H1 (cell line): Measurements from ENCODE around the gene LRRC49.

ENCODE experiments used
- ATF3 ChIP-seq: IDR thresholded peaks from 2 replicates; pipeline ENCODE4 v1.6.1; 2011; ENCODE audit warnings: low read depth, mild to moderate bottlenecking, low read length; ENCODE audit not compliant: insufficient read depth
- CTCF ChIP-seq, 3 experiments: IDR thresholded peaks; 1 replicate in 2 of 3; 2 replicates in 1 of 3; pipeline versions ENCODE4 v1.5.1 to v1.6.1; 2011; ENCODE audit warnings: low read length in 3 of 3, mild to moderate bottlenecking in 3 of 3, inconsistent platforms in 2 of 3, low read depth in 1 of 3, moderate library complexity in 1 of 3; ENCODE audit not compliant: insufficient read depth in 1 of 3; ENCODE audit errors: control extremely low read depth in 1 of 3
- EP300 ChIP-seq, 2 experiments: IDR thresholded peaks; 1 replicate in 1 of 2; 2 replicates in 1 of 2; pipeline ENCODE4 v1.6.1; 2011 to 2012; ENCODE audit warnings: low read depth in 2 of 2, low read length in 2 of 2, mild to moderate bottlenecking in 2 of 2, borderline replicate concordance in 1 of 2, inconsistent platforms in 1 of 2, moderate library complexity in 1 of 2
- EZH2 ChIP-seq: fragments of 200-600 bp; sonication (generic); IDR thresholded peaks from 2 replicates; pipeline ENCODE4 v1.7.1; 2012; ENCODE audit warnings: low read depth, mild to moderate bottlenecking, moderate library complexity, low read length, inconsistent platforms; ENCODE audit not compliant: severe bottlenecking
- POLR2A ChIP-seq, 2 experiments: IDR thresholded peaks; 1 replicate in 1 of 2; 2 replicates in 1 of 2; pipeline ENCODE4 v1.6.1; 2011; ENCODE audit warnings: low read depth in 2 of 2, low read length in 2 of 2, mild to moderate bottlenecking in 2 of 2; ENCODE audit errors: control extremely low read depth in 1 of 2
- POLR2AphosphoS5 ChIP-seq: IDR thresholded peaks from 2 replicates; pipeline ENCODE4 v1.6.1; 2011; ENCODE audit warnings: low read depth, low read length
- RXRA ChIP-seq: IDR thresholded peaks from 2 replicates; pipeline ENCODE4 v1.6.1; 2011; ENCODE audit warnings: low read depth, mild to moderate bottlenecking, low read length, moderate library complexity; ENCODE audit not compliant: insufficient read depth
- SIN3A ChIP-seq, 2 experiments: IDR thresholded peaks in 1 of 2; conservative IDR thresholded peaks in 1 of 2; 2 replicates each; pipeline ENCODE4 v1.6.1; 2011 to 2012; ENCODE audit warnings: low read length in 2 of 2, improper control_type of control experiment in 1 of 2, low read depth in 1 of 2, mild to moderate bottlenecking in 1 of 2
- ZNF274 ChIP-seq: IDR thresholded peaks from 2 replicates; pipeline ENCODE4 v1.7.0; 2012; ENCODE audit warnings: low read length, borderline replicate concordance; ENCODE audit errors: extremely low read depth

- TF ChIP-seq CTCF (IDR thresholded peaks at IDR 0.05; ENCODE audit: control extremely low read depth in 1 of 3, insufficient read depth in 1 of 3, low read depth in 1 of 3, low read length in 3 of 3) (no peak), RXRA (no peak), EP300 (IDR thresholded peaks at IDR 0.05; ENCODE audit: borderline replicate concordance in 1 of 2, low read depth in 2 of 2, low read length in 2 of 2) (no peak), EZH2 (no peak), ATF3 (no peak), SIN3A (conservative IDR thresholded peaks at IDR 0.05 in 1 of 2, IDR thresholded peaks at IDR 0.05 in 1 of 2; ENCODE audit: low read depth in 1 of 2, low read length in 2 of 2) (no peak), ZNF274 (no peak), POLR2AphosphoS5 (no peak), POLR2A (IDR thresholded peaks at IDR 0.05; ENCODE audit: control extremely low read depth in 1 of 2, low read depth in 2 of 2, low read length in 2 of 2) (no peak)
These were observed 39.8 kb downstream of the LRRC49 start for GRCh38 chr15:70932397-70932796.
